Panc1 (cell line): ENCODE data around the gene HHAT. TPM values are rescaled to one million over a fixed set of nuclear protein-coding genes. Genes with fewer than 3 reads are reported as not detected.

Experiments
- ATAC-seq: fragments of 200-7000 bp; cut with Tn5 transposase; 2 replicates; pipeline ENCODE4 v1.9.1; 2020; ENCODE audit warnings: mild to moderate bottlenecking, moderate library complexity
- BruUV-seq: library from RNA; stranded (reverse); fragments of 400-500 nt; replicated peaks from 2 replicates; lab custom pipeline; 2021; lab: Mats Ljungman, UMichigan
- CTCF ChIA-PET: fragments of 300-600 bp; sonication (Branson Sonifier 250); formaldehyde crosslinking; loops from one replicate; lab custom pipeline; 2022; ENCODE audit warnings: antibody characterized with exemption; lab: Charles Lee
- POLR2A ChIA-PET: fragments of 300-600 bp; sonication (Branson Sonifier 250); formaldehyde crosslinking; loops from one replicate; lab custom pipeline; 2022; ENCODE audit warnings: antibody characterized with exemption; lab: Charles Lee
- DNase-seq: peaks from one replicate; pipeline ENCODE4 v3.0.0-alpha.2; 2010; ENCODE audit warnings: low read depth, low spot score
- H3K27ac ChIP-seq: 2 replicates; pipeline ENCODE4 v1.5.1; 2011; ENCODE audit warnings: mild to moderate bottlenecking, low read length, inconsistent platforms
- H3K27me3 ChIP-seq: fragments of 200-500 bp; sonication (Bioruptor generic); 2 replicates; pipeline ENCODE4 v1.6.0; 2014; ENCODE audit warnings: low read length, inconsistent platforms; ENCODE audit not compliant: control insufficient read depth, insufficient read depth
- H3K36me3 ChIP-seq: fragments of 200-500 bp; sonication (Bioruptor generic); 2 replicates; pipeline ENCODE4 v1.5.1; 2014; ENCODE audit warnings: inconsistent platforms, mild to moderate bottlenecking, low read length, moderate library complexity; ENCODE audit not compliant: control insufficient read depth, insufficient read depth
- H3K4me1 ChIP-seq: 2 replicates; pipeline ENCODE4 v1.5.1; 2011; ENCODE audit warnings: inconsistent platforms, mild to moderate bottlenecking, low read length, moderate library complexity; ENCODE audit not compliant: control insufficient read depth, insufficient read depth
- H3K4me3 ChIP-seq, 2 experiments: 2 replicates each; pipeline ENCODE4 v1.5.1; 2011 to 2012; ENCODE audit warnings: low read depth in 2 of 2, low read length in 2 of 2, mild to moderate bottlenecking in 2 of 2, inconsistent platforms in 1 of 2, moderate library complexity in 1 of 2
- H3K9me3 ChIP-seq: fragments of 200-500 bp; sonication (Bioruptor generic); 2 replicates; pipeline ENCODE4 v1.5.1; 2014; ENCODE audit warnings: low read depth, mild to moderate bottlenecking, inconsistent platforms, low read length, moderate library complexity; ENCODE audit not compliant: control insufficient read depth, insufficient read depth
- CTCF ChIP-seq: fragments of 450-650 bp; IDR thresholded peaks from 2 replicates; pipeline ENCODE4 v1.5.1; 2017; ENCODE audit warnings: mild to moderate bottlenecking
- POLR2AphosphoS5 ChIP-seq: IDR thresholded peaks from 2 replicates; pipeline ENCODE4 v1.6.1; 2012; ENCODE audit warnings: mild to moderate bottlenecking, low read depth, low read length, moderate library complexity
- REST ChIP-seq, 2 experiments: IDR thresholded peaks; 2 replicates each; pipeline ENCODE4 v1.6.1; 2011 to 2012; ENCODE audit warnings: low read depth in 2 of 2, control low read depth in 1 of 2, low read length in 1 of 2, mild to moderate bottlenecking in 1 of 2, moderate library complexity in 1 of 2; ENCODE audit not compliant: insufficient read depth in 1 of 2
- SIN3A ChIP-seq: IDR thresholded peaks from 2 replicates; pipeline ENCODE4 v1.6.1; 2012; ENCODE audit warnings: low read depth, mild to moderate bottlenecking, low read length, moderate library complexity, borderline replicate concordance; ENCODE audit not compliant: insufficient read depth
- TCF7L2 ChIP-seq: IDR thresholded peaks from 2 replicates; pipeline ENCODE4 v1.6.1; 2011; ENCODE audit warnings: mild to moderate bottlenecking, low read depth, low read length, inconsistent platforms
- in situ Hi-C: cut with HindIII; loops from 2 replicates; pipeline ENCODE4 v1.10.0; 2016; ENCODE audit warnings: low sequenced_read_pairs, low pct_unique_long_range_greater_than_20kb
- intact Hi-C: fragments of 100-400 bp; cut with micrococcal nuclease; formaldehyde crosslinking; loops from one replicate; pipeline ENCODE4 v1.10.0; 2022; ENCODE audit not compliant: unreplicated experiment
- total RNA-seq: library from RNA; stranded (reverse); gene quantifications from one replicate; pipeline ENCODE4 v1.2.1, GENCODE V29; 2021; ENCODE audit not compliant: unreplicated experiment

Gene HHAT
- total RNA-seq, 1 experiment from 2014 or later, result 2.3 TPM

GRCh38 chr1:210697185-210697584, 368.5 kb downstream of the HHAT start:
- ATAC-seq, result no peak
- Histone ChIP-seq H3K4me1 (no peaks in the 10 kb centered on the region), H3K27ac (no peak overlapping the region), H3K36me3 (no peaks in the 10 kb centered on the region), H3K9me3 (no peaks in the 10 kb centered on the region), H3K27me3 (no peaks in the 10 kb centered on the region; the same call in 1 of the 2 replicates), H3K4me3 (no peak overlapping the region)
- DNase-seq, result no peak
- TF ChIP-seq REST (IDR thresholded peaks at IDR 0.05; ENCODE audit: insufficient read depth in 1 of 2, low read depth in 2 of 2, low read length in 1 of 2), result no peak
- TF ChIP-seq POLR2AphosphoS5, result no peak
- no peak for TF ChIP-seq TCF7L2
- no peak for TF ChIP-seq CTCF
- no peak for TF ChIP-seq SIN3A
- no TSS peak for BruUV-seq
- intact Hi-C loops, result no loop called here
- CTCF ChIA-PET, result no interaction called here
- POLR2A ChIA-PET, result no interaction called here
- in situ Hi-C loops, result no loop called here

- Histone ChIP-seq H3K9me3 (no peaks in the 10 kb centered on the region), H3K36me3 (no peaks in the 10 kb centered on the region), H3K27me3 (no peaks in the 10 kb centered on the region; the same call in 1 of the 2 replicates), H3K4me3 (no peak overlapping the region), H3K4me1 (no peaks in the 10 kb centered on the region), H3K27ac (no peak overlapping the region)
- in situ Hi-C loops, result no loop called here
- ChIA-PET CTCF (no interaction called here), POLR2A (no interaction called here)
- ATAC-seq, result no peak
- DNase-seq, result no peak
- TF ChIP-seq POLR2AphosphoS5 (no peak), TCF7L2 (no peak), CTCF (no peak), REST (IDR thresholded peaks at IDR 0.05; ENCODE audit: insufficient read depth in 1 of 2, low read depth in 2 of 2, low read length in 1 of 2) (no peak), SIN3A (no peak)
- BruUV-seq, result no TSS peak
- intact Hi-C loops, result no loop called here
Observed at GRCh38 chr1:210698661-210699060, 370.0 kb downstream of the HHAT start.
